HG02623 (cell line): ENCODE data around the gene DPP6.

Experiments
- ATAC-seq: cut with Tn5 transposase; IDR thresholded peaks from one replicate; pipeline ENCODE4 v1.9.1; 2021; ENCODE audit warnings: moderate library complexity; ENCODE audit not compliant: unreplicated experiment

Gene DPP6

GRCh38 chr7:154684666-154685563, 632.7 kb downstream of the DPP6 start:
- ATAC-seq = no peak

- ATAC-seq = no peak
These were observed 633.3 kb downstream of the DPP6 start for GRCh38 chr7:154685564-154685901.

GRCh38 chr7:154686305-154686704, 634.1 kb downstream of the DPP6 start:
- no peak for ATAC-seq

GRCh38 chr7:154688952-154689351, 636.8 kb downstream of the DPP6 start:
- ATAC-seq = no peak

GRCh38 chr7:154690411-154690810, 638.2 kb downstream of the DPP6 start:
- ATAC-seq = no peak

- no peak for ATAC-seq
These were observed 641.5 kb downstream of the DPP6 start for GRCh38 chr7:154693661-154694060.

- ATAC-seq = no peak
These were observed 643.6 kb downstream of the DPP6 start for GRCh38 chr7:154695836-154696235.

GRCh38 chr7:154696556-154696955, 644.4 kb downstream of the DPP6 start:
- ATAC-seq = no peak

- no peak for ATAC-seq
These were observed 646.6 kb downstream of the DPP6 start for GRCh38 chr7:154698726-154699291.

GRCh38 chr7:154699417-154699816, 647.2 kb downstream of the DPP6 start:
- no peak for ATAC-seq

- ATAC-seq = no peak
These were observed 657.8 kb downstream of the DPP6 start for GRCh38 chr7:154709840-154710520.

GRCh38 chr7:154720016-154720415, 667.8 kb downstream of the DPP6 start:
- no peak for ATAC-seq

GRCh38 chr7:154721086-154721485, 668.9 kb downstream of the DPP6 start:
- ATAC-seq = no peak

GRCh38 chr7:154726368-154726767, 674.2 kb downstream of the DPP6 start:
- ATAC-seq = no peak

GRCh38 chr7:154729056-154729455, 676.9 kb downstream of the DPP6 start:
- ATAC-seq = no peak

- no peak for ATAC-seq
These were observed 683.6 kb downstream of the DPP6 start for GRCh38 chr7:154735766-154736165.

GRCh38 chr7:154736389-154736788, 684.2 kb downstream of the DPP6 start:
- no peak for ATAC-seq

- no peak for ATAC-seq
These were observed 686.0 kb downstream of the DPP6 start for GRCh38 chr7:154738216-154738615.

GRCh38 chr7:154741131-154741530, 688.9 kb downstream of the DPP6 start:
- ATAC-seq = no peak

- ATAC-seq = no peak
These were observed 691.0 kb downstream of the DPP6 start for GRCh38 chr7:154743206-154743605.

- no peak for ATAC-seq
These were observed 692.2 kb downstream of the DPP6 start for GRCh38 chr7:154744256-154744860.

GRCh38 chr7:154744861-154745258, 692.7 kb downstream of the DPP6 start:
- ATAC-seq = no peak
